H9 (cell line): ENCODE results near the gene SEBOX. TPM values are rescaled to one million over a fixed set of nuclear protein-coding genes. Genes with fewer than 3 reads are reported as not detected.

Experiments used
- DNase-seq: peaks from one replicate; pipeline ENCODE4 v3.0.0-alpha.2; 2017
- H2AFZ ChIP-seq: one replicate; pipeline ENCODE4 v1.6.1; 2013; ENCODE audit warnings: mild to moderate bottlenecking, low read length, control low read depth, moderate library complexity
- H2AK5ac ChIP-seq: 2 replicates; pipeline ENCODE4 v1.6.1; 2013; ENCODE audit warnings: low read length, control low read depth, mixed read lengths; ENCODE audit not compliant: insufficient read length
- H2BK120ac ChIP-seq: one replicate; pipeline ENCODE4 v1.6.1; 2013; ENCODE audit warnings: low read depth, mild to moderate bottlenecking, low read length, control low read depth, inconsistent platforms; ENCODE audit not compliant: poor library complexity, severe bottlenecking
- H2BK12ac ChIP-seq: 2 replicates; pipeline ENCODE4 v1.6.1; 2013; ENCODE audit warnings: low read length, control low read depth, mixed read lengths, low read depth; ENCODE audit not compliant: insufficient read length
- H2BK15ac ChIP-seq: 2 replicates; pipeline ENCODE4 v1.6.1; 2013; ENCODE audit warnings: low read depth, low read length, control low read depth
- H2BK20ac ChIP-seq: one replicate; pipeline ENCODE4 v1.6.1; 2013; ENCODE audit warnings: low read depth, mild to moderate bottlenecking, low read length, control low read depth, inconsistent platforms; ENCODE audit not compliant: poor library complexity, severe bottlenecking
- H2BK5ac ChIP-seq: 2 replicates; pipeline ENCODE4 v1.6.1; 2013; ENCODE audit warnings: low read length, control low read depth, mixed read lengths; ENCODE audit not compliant: insufficient read length
- H3K14ac ChIP-seq: 2 replicates; pipeline ENCODE4 v1.6.1; 2013; ENCODE audit warnings: low read length, control low read depth; ENCODE audit not compliant: insufficient read depth
- H3K18ac ChIP-seq: 2 replicates; pipeline ENCODE4 v1.6.1; 2013; ENCODE audit warnings: low read depth, mild to moderate bottlenecking, mixed read lengths, low read length, control low read depth; ENCODE audit not compliant: insufficient read length
- H3K23ac ChIP-seq: 2 replicates; pipeline ENCODE4 v1.6.1; 2013; ENCODE audit warnings: low read length, control low read depth, mixed read lengths, low read depth; ENCODE audit not compliant: insufficient read length
- H3K23me2 ChIP-seq: 2 replicates; pipeline ENCODE4 v1.6.1; 2013; ENCODE audit warnings: low read depth, mild to moderate bottlenecking, mixed read lengths, low read length, control low read depth; ENCODE audit not compliant: insufficient read length, poor library complexity, severe bottlenecking
- H3K27ac ChIP-seq: 2 replicates; pipeline ENCODE4 v1.5.1; 2013; ENCODE audit warnings: low read length, control low read depth, mixed read lengths, low read depth; ENCODE audit not compliant: insufficient read length
- H3K27me3 ChIP-seq: 2 replicates; pipeline ENCODE4 v1.6.1; 2013; ENCODE audit warnings: low read length, control low read depth, inconsistent platforms; ENCODE audit not compliant: insufficient read depth
- H3K4ac ChIP-seq: 2 replicates; pipeline ENCODE4 v1.6.1; 2013; ENCODE audit warnings: low read depth, mild to moderate bottlenecking, control low read depth, inconsistent platforms, low read length, moderate library complexity
- H3K4me1 ChIP-seq: 2 replicates; pipeline ENCODE4 v1.6.1; 2013; ENCODE audit warnings: low read length, control low read depth, inconsistent platforms; ENCODE audit not compliant: insufficient read depth
- H3K4me2 ChIP-seq: 2 replicates; pipeline ENCODE4 v1.6.1; 2013; ENCODE audit warnings: low read length, control low read depth, mixed read lengths; ENCODE audit not compliant: insufficient read length, insufficient read depth
- H3K56ac ChIP-seq: 2 replicates; pipeline ENCODE4 v1.6.1; 2013; ENCODE audit warnings: low read depth, mild to moderate bottlenecking, mixed read lengths, low read length, control low read depth; ENCODE audit not compliant: insufficient read length
- H3K79me1 ChIP-seq: 2 replicates; pipeline ENCODE4 v1.6.1; 2013; ENCODE audit warnings: low read depth, mild to moderate bottlenecking, moderate library complexity, low read length, control low read depth, inconsistent platforms; ENCODE audit not compliant: insufficient read depth, poor library complexity, severe bottlenecking
- H3K79me2 ChIP-seq: 2 replicates; pipeline ENCODE4 v1.6.1; 2013; ENCODE audit warnings: low read length, control low read depth, inconsistent platforms; ENCODE audit not compliant: insufficient read depth
- H3K9ac ChIP-seq: 2 replicates; pipeline ENCODE4 v1.6.1; 2013; ENCODE audit warnings: low read length, control low read depth, mixed read lengths; ENCODE audit not compliant: insufficient read length; ENCODE audit errors: extremely low read depth
- H3K9me3 ChIP-seq: one replicate; pipeline ENCODE4 v1.6.1; 2013; ENCODE audit warnings: low read depth, low read length, inconsistent platforms; ENCODE audit not compliant: control insufficient read depth
- H3T11ph ChIP-seq: one replicate; pipeline ENCODE4 v1.6.1; 2013; ENCODE audit warnings: mild to moderate bottlenecking, low read length, control low read depth, inconsistent platforms
- H4K20me1 ChIP-seq: one replicate; pipeline ENCODE4 v1.6.1; 2013; ENCODE audit not compliant: control insufficient read depth, insufficient read length, insufficient read depth
- H4K5ac ChIP-seq: 2 replicates; pipeline ENCODE4 v1.6.1; 2013; ENCODE audit warnings: low read depth, mild to moderate bottlenecking, mixed read lengths, low read length, control low read depth; ENCODE audit not compliant: insufficient read length
- H4K8ac ChIP-seq: replicated peaks from 2 replicates; pipeline ENCODE4 v1.6.1; 2013; ENCODE audit warnings: low read length, control low read depth, mixed read lengths, low read depth; ENCODE audit not compliant: insufficient read length
- H4K91ac ChIP-seq: 2 replicates; pipeline ENCODE4 v1.6.1; 2013; ENCODE audit warnings: low read depth, mild to moderate bottlenecking, moderate library complexity, mixed read lengths, low read length, control low read depth; ENCODE audit not compliant: insufficient read length
- H3K27ac Mint-ChIP-seq, 3 experiments: 2 replicates in 2 of 3; 3 replicates in 1 of 3; pipeline ENCODE4 v1.8.0; 2020 to 2021; ENCODE audit warnings: mixed read lengths in 3 of 3, mild to moderate bottlenecking in 1 of 3, moderate library complexity in 1 of 3
- H3K27me3 Mint-ChIP-seq: 2 replicates; pipeline ENCODE4 v1.8.0; 2021; ENCODE audit warnings: low read depth, mild to moderate bottlenecking, moderate library complexity, mixed read lengths
- H3K36me3 Mint-ChIP-seq, 3 experiments: 2 replicates in 2 of 3; 3 replicates in 1 of 3; pipeline ENCODE4 v1.8.0; 2020 to 2021; ENCODE audit warnings: low read depth in 3 of 3, mixed read lengths in 3 of 3; ENCODE audit not compliant: insufficient read depth in 1 of 3
- H3K4me1 Mint-ChIP-seq, 2 experiments: 2 replicates each; pipeline ENCODE4 v1.8.0; 2020; ENCODE audit warnings: mixed read lengths in 2 of 2
- H3K4me3 Mint-ChIP-seq, 2 experiments: 2 replicates in 1 of 2; 3 replicates in 1 of 2; pipeline ENCODE4 v1.8.0; 2020 to 2021; ENCODE audit warnings: mild to moderate bottlenecking in 2 of 2, mixed read lengths in 2 of 2, moderate library complexity in 1 of 2
- H3K9me3 Mint-ChIP-seq, 2 experiments: 2 replicates in 1 of 2; 3 replicates in 1 of 2; pipeline ENCODE4 v1.8.0; 2020; ENCODE audit warnings: mild to moderate bottlenecking in 2 of 2, mixed read lengths in 2 of 2, moderate library complexity in 1 of 2
- CTCF ChIP-seq: fragments of 200-600 bp; sonication (generic); conservative IDR thresholded peaks from 3 replicates; pipeline ENCODE4 v1.8.0; 2021; ENCODE audit warnings: antibody characterized with exemption, mild to moderate bottlenecking
- WGBS: extraction: QIAGEN DNeasy Blood & Tissue Kit; methylation state at CpG from one replicate; pipeline ENCODE4 v1.1.7; 2013; ENCODE audit warnings: missing lambda C conversion rate, low lambda C conversion rate, mixed read lengths; ENCODE audit not compliant: insufficient read length; ENCODE audit errors: extremely low coverage; 5-methylcytosine and 5-hydroxymethylcytosine counted together
- total RNA-seq: library from RNA; stranded (reverse); gene quantifications from 2 replicates; pipeline ENCODE4 v1.2.1, GENCODE V29; 2021

SEBOX gene
- total RNA-seq, 1 experiment from 2014 or later: not detected

DNA sequence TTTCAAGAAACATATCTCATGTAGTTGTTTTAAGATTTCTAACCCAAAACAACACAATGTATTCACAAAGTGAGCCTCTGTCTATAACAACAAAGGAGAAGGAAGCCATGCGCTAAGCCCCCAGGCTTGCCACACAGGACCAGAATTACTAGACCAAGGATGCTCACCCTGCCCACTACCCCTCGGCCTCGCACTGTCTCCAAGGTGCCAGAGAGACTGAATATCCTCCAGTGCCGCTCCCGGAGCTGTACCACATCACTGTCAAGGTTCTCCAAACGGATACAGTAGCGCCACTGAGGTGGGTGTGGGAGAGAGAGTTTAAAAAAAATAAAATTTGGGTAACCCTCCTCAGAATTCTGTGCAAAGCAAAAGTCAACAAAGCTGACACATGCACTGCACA, 14.7 kb downstream of the SEBOX start:
- H2AFZ ChIP-seq: no peak overlapping the region
- no peak overlapping the region for H3K27ac ChIP-seq
- H4K5ac ChIP-seq: no peak overlapping the region
- H4K8ac ChIP-seq: no peak overlapping the region
- no peak overlapping the region for H3K18ac ChIP-seq
- no peak overlapping the region for H3K14ac ChIP-seq
- H3K9me3 ChIP-seq: no peaks in the 10 kb centered on the region
- Mint-ChIP-seq H3K36me3 (peaks cover 36 to 90% (median 75%) of the 10 kb centered on the region in 3 experiments; a peak in 6 of 7 replicates), H3K27ac (no peak overlapping the region), H3K9me3 (no peaks in the 10 kb centered on the region), H3K27me3 (no peaks in the 10 kb centered on the region), H3K4me3 (no peak overlapping the region), H3K4me1 (peaks cover 16 to 17% of the 10 kb centered on the region in 2 experiments)
- H2AK5ac ChIP-seq: no peak overlapping the region
- no peaks in the 10 kb centered on the region for H3K79me1 ChIP-seq
- no peak overlapping the region for H3K56ac ChIP-seq
- H4K91ac ChIP-seq: no peak overlapping the region
- no peaks in the 10 kb centered on the region for H3K27me3 ChIP-seq
- no peak overlapping the region for H3K9ac ChIP-seq
- H2BK120ac ChIP-seq: no peak overlapping the region
- H2BK20ac ChIP-seq: no peak overlapping the region
- H3T11ph ChIP-seq: no peak overlapping the region
- no CpG with 5 or more reads among the region's 7 CpGs for WGBS
- H3K79me2 ChIP-seq: no peaks in the 10 kb centered on the region
- H2BK12ac ChIP-seq: no peak overlapping the region
- H3K4ac ChIP-seq: no peak overlapping the region
- H3K23ac ChIP-seq: no peak overlapping the region
- H4K20me1 ChIP-seq: no peaks in the 10 kb centered on the region
- H2BK5ac ChIP-seq: no peak overlapping the region
- no peak for DNase-seq
- no peaks in the 10 kb centered on the region for H3K23me2 ChIP-seq
- no peak overlapping the region for H2BK15ac ChIP-seq
- no peak overlapping the region for H3K4me2 ChIP-seq
- no peaks in the 10 kb centered on the region for H3K4me1 ChIP-seq
- no peak for TF ChIP-seq CTCF
